Posterior vena cava (tissue), 2 donors: ENCODE data around the gene DNAH10. TPM values are rescaled to one million over a fixed set of nuclear protein-coding genes. Genes with fewer than 3 reads are reported as not detected.
A peak's percentile ranks its signal among the peaks of the same experiment; 100 is the strongest.

ENCODE experiments used
- DNase-seq: peaks from one replicate; pipeline ENCODE4 v3.0.0-alpha.2; 2020; ENCODE audit warnings: low spot score
- intact Hi-C, 2 donors: fragments of 100-400 bp; cut with DNase I; formaldehyde crosslinking; loops; one replicate each; pipeline versions ENCODE4 v1.14.1 to v1.14.2; 2022 to 2023
- total RNA-seq, 2 donors: library from RNA; stranded (reverse); fragmentation: NEBNext Ultra II Directional; extraction: Animal tissue kit (Norgen Biotek cat#: 25700); gene quantifications; one replicate each; pipeline ENCODE4 v1.2.1, GENCODE V29; 2021
- donor health status: DM: yes; HTN: yes; CAD: no.
- donor health status: DM: yes; HTN: yes; CAD: no.

Gene DNAH10
- total RNA-seq, 2 donors from 2014 or later: not detected

DNA sequence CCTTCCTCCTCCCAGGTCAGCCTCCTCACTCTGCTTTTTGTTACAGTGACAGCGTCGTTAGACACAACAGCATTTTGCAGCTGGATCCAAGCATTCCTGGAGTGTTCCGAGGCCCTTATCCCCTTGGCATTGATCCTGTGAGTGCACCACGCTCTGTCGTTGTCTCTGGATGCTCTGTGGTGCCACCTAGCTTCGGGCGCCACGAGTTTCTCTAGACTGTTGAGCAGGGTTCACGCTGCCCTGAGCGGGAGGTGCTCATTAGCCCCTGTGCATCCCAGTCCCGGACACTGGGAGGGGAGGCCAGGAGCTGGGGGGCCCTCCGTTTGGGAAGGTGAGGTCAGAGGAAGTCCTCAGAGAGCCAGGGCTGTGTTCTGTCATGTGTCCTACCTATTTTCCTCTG, 17.3 kb upstream of the DNAH10 start:
- DNase-seq: no peak
- intact Hi-C loops: no loop called here

DNA sequence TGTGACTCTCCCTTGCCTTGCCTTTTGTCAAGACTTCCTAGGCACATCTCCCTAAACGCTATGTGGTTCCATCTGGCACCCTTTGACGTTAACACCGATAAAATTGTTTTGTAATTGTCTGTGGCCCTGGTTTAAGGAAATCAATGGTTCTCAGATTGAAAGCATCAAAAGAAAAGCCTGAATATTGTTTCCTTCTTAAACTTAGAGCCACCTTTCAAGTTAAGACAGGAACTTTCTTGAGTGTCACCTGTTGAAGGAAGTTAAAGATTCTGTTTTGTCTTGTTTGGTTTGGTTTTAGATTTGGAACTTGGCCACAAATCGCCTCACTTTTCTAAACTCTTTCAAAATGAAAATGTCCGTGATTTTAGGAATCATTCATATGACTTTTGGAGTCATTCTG, 14.8 kb upstream of the DNAH10 start:
- no peak for DNase-seq
- intact Hi-C loops: loop anchor here in 1 of 2 donors (1.0 kb wide), 1 partner anchor 25 kb away; no protein-coding TSS in a partner anchor

DNA sequence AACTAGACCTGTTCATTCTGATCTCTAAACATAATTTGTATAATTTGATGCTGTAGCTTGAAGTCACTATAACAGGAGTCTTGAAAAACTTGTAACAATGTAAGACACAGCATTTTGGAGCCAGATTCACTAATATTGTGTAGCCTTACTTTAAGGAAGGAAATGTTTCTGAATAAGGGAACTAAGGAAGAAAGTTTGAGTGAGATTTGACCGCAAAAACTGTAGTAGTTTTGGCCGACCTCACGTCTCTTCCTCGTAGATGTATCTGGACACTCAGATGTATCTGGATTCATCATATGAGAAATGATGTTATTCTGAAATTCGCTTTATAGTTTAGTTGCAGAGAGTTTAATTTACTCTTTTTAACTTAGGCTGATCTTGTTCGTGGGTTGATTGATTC, 13.9 kb upstream of the DNAH10 start:
- DNase-seq: no peak
- intact Hi-C loops: no loop called here

DNA sequence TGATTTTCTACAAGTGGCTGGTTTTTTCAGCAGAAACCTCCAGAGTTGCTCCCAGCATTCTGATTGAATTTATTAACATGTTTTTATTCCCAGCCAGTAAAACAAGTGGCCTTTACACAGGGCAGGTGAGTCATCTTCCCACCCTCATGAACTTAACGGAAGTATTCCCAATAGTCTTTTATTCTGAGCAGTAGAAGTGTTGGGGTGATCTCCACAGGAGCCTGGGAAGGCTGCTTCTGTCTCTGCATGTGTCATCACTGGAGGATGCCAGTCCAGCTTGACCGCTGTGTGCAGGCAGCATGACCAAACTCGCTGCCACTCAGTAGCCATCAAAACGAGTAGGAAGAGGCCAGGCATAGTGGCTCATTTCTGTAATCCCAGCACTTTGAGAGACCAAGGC, 13.4 kb upstream of the DNAH10 start:
- intact Hi-C loops: no loop called here
- DNase-seq: no peak

DNA sequence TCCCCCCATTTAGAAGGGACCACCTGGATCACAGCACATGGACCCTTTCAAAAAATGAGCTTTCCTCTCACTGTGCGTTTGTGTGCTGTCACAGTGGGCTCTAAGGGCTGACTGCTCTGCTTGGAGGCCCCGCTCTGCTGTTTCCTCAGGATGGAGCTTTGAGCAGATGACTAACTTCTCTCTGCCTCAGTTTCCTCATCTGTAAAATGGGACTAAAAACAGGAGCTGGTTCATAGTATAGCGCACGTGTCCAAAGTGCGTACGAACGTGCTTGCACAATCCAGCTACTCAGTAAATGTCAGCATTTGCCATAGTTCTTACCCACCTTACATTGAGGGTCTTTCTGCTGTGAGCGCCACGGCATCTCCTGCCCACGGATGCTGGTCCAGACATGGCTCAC, 12.7 kb upstream of the DNAH10 start:
- no peak for DNase-seq
- intact Hi-C loops: no loop called here

DNA sequence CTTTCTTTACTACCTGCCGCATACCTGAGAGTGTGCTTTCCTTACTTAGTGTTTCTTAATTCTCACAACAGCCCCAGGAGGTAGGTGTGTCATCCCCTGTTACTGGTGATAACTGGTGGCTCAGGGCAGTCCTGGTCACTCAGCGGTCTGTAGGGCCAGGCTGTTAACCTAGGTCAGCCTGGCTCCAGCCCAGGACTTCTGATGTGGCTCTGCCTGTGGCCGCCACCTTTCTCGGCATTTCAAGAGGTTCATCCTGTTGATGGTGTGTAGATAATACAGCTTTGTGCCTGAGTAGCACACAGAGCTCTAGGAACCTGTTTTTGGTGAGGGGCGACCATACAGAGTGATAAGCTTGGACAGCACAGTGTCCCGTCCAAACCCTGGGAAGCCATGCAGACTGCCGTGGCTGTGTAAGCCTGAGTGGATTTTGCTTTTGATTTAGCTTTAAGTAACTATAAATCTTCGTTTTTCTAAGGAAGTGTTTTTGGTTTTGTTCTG, 11.9 kb upstream of the DNAH10 start:
- intact Hi-C loops: no loop called here
- no peak for DNase-seq

DNA sequence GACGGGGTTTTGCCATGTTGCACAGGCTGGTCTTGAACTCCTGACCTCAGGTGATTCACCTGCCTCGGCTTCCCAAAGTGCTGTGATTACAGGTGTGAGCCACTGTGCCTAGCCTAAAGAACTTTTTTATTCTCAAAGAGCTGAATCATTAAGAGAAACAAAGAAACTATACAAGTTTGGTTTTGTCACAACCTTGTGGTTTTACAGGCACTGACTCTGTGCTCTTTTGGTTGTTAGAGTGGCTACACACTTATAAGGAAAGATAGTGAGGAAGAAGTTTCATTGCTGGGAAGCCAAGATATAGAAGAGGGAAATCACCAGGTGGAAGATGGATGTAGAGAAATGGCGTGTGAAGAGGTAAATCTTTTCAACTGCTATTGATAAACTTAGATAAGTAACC, 10.1 kb upstream of the DNAH10 start:
- no peak for DNase-seq

DNA sequence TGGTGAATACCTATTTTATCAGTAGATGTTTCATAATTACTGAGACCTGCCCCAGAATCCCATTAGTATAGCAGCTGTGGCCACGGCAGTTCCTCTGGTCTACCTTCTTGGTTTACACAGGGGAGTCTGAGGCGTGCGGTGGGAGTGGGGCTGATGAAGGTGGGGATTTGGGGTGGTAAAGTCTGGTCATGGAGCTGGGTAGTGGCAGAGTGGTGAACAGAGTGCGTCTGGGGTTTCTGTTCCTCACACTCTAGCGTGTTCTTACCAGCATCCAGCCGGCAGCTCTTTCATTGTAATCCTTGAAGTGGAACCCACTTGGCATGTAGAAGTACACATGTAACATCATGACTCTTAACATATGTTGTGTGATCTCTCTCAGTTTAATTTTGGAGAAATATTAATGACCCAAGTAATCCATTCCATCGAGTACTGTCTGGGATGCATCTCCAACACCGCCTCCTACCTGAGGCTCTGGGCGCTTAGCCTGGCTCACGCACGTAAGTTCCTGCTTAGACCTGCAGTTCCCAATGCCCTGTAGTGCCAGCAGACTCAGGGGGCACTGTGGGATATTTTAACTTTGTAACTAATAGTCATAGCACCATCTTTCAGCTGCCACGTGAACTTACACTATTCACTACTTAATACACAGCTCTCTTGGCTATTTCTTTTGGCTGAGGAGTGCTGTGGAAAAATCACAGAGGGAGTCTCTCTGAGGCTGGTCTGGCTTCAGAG, 7.9 kb upstream of the DNAH10 start:
- DNase-seq: no peak
- intact Hi-C loops: no loop called here

More for the DNA sequence above, 10.1 kb upstream of the DNAH10 start:
- intact Hi-C loops: no loop called here

DNA sequence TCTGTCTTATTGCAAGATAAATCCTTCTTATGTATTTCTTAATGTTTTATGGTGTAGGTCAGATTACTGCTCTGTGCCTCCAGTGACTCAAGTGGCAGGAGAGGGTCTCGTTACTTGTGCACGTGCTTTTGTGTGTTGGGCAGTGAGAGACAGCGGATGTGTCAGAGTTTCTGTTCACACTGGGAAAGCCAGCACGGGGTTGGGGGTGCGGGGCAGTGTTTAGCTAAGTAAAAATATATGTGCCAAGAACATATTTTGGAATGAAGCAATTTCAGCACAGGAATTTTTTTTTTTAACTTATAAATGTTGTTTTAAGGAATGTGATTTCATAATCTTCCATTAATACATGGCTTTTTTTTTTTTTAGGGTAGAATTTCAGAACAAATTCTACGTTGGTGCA, 4.5 kb upstream of the DNAH10 start:
- intact Hi-C loops: no loop called here
- peak; percentile 87 for DNase-seq

DNA sequence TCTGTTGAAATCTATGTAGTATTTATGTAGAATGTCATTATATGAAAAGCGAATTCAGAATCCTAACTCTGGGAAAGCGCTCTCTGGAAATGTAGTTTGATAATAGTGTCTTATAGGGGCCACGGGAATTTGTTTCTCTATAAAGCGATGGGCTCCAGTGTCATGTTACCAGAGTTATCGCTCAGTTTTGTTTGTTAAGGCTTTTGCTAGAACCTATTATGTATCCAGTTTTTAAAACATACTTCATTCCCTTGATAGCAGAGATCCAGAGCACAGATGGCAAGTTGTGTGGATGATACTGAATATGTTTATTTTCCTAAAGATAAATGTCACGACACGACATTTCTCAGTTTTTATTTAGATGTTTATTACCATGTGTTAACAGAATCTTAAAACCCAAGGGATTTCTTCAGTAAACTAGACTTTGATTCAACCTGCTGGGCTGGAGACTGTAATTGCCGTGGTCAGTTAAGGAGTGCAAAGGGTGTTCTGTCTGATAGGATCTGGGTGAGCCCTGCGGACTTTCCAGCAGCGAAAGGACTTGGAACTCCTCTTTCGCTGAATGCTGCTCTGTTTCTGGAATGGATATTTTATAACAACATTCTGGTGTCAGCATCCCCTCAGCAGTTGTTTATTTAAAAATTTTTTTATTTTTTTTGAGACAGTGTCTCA, 1.7 kb upstream of the DNAH10 start:
- intact Hi-C loops: no loop called here
- DNase-seq: no peak

DNA sequence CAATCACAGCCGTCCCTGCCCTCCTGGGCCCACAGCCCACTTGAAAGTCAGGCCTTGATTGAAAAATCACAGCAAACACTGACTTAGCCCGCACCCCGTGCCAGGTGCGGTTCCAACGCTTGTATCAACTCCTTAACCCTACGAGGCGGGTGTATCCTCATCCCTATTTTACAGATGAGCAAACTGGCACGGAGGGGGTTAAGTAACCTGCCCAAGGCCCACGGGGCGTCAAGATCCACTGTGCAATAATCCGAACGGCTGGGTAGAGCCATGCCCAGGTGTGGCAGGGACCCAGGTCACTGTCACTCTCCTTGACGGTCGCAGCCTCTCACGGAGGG, 583 bp downstream of the DNAH10 start:
- DNase-seq: no peak

DNA sequence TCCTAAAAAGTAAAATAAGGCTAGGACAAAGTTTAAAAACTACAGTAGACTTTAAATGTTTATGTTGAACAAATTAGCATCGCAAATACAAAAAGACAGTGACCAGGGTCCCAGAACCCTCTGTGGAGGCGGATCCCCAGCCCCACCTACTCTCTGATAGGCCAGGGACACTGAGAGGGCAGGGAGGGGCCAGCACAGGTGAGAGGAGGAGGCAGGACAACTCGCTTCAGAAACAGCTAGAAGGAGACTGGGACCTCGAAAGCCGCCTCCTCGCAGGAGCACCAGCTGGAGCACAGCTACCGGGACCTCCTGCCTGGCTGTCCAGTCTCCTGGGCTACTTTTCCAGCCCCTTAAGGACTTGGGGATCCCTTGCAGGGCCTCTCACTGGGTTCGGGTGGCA, 992 bp downstream of the DNAH10 start:
- DNase-seq: no peak

More for the DNA sequence above, 583 bp downstream of the DNAH10 start:
- intact Hi-C loops: no loop called here

DNA sequence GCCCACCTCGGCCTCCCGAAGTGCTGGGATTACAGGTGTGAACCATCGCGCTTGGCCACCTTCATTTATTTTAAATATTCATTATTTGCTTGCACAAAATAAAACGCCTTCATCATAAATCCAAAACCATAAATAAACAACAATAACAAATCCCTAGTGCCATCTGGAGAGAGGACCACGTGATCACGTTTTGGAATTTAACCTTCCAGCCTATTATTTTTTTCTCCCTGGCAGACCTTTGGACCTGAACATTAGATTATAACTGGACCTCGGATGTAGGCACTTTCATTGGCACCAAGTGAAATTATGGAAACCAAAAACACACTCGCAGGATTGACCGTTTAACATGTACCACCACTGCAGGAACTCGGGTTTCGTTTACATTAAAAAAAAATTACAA, 2.0 kb downstream of the DNAH10 start:
- no peak for DNase-seq
- intact Hi-C loops: no loop called here

More for the DNA sequence above, 992 bp downstream of the DNAH10 start:
- intact Hi-C loops: no loop called here

DNA sequence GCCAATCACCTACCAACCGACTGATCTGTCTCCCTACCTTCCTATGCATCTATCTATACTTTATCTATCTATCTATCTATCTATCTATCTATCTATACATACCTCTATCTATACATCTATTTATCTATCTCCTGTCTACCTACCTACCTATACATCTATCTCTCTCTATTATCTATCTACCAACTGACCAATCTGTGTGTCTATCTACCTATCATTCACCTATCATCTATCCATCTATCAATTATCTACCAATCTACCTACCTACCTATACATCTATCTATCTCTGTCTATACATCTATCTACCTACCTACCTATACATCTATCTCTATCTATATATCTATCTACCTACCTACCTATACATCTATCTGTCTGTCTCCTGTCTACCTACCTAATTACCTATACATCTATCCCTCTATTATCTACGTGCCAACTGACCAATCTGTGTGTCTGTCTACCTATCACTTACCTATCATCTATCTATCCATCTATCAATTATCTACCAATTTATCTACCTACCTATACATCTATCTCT, 3.5 kb downstream of the DNAH10 start:
- no peak for DNase-seq
- intact Hi-C loops: no loop called here

DNA sequence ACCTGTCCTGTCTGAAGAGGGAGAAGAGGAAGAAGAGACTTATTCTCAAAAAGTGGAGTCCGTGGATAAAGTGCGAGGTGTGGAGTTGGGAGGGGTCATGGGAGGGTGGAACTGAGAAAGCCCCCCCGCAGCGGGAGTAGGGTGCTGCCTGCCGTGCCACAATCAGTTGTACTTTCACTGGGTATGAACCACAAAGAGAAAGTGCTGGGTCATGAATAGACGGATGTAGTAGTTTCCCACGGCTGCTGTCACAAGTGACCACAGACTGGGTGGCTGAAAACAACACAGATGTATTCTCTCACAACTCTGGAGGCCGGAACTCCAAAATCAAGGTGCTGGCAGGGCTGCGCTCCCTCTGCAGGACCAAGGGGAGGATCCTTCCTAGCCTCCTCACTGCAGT, 5.5 kb downstream of the DNAH10 start:
- no peak for DNase-seq
- intact Hi-C loops: no loop called here

DNA sequence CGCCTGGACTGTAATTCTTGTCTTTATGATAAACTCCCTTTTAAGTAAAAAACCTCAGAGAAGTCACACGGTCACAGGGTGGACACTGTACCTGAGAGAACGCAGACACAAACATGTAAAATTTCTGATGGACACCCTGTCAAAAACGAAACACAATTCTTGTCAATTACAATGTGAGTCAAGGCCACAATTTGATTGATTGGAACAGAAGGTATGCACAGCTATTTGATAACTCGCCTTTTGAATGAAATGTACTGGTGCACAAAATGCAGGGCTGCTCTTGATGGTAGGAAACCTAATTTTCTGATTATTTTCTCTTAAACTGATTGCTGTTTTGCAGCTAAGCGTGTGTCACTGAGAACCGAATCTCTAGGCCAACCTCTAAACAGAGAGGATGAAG, 9.2 kb downstream of the DNAH10 start:
- intact Hi-C loops: no loop called here
- DNase-seq: no peak

DNA sequence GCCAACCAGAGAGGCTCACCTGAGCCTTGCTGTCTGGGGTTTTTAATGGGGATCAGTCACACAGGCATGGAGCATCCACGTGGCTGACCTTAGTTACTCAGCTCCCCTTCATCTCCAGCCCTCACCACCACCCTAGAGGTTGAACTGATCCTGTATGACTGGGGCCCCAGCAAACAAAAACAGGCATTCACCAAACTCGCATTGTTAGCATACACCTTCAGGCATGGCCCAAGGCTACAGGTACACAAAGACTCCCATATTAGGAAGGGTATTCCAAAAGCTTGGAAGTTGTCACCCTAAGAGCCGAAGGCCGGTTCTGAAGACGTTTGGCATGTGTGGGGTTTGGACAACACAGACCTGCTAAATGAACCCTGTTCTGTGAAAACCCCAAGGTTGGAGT, 10.0 kb downstream of the DNAH10 start:
- no peak for DNase-seq
- intact Hi-C loops: no loop called here

DNA sequence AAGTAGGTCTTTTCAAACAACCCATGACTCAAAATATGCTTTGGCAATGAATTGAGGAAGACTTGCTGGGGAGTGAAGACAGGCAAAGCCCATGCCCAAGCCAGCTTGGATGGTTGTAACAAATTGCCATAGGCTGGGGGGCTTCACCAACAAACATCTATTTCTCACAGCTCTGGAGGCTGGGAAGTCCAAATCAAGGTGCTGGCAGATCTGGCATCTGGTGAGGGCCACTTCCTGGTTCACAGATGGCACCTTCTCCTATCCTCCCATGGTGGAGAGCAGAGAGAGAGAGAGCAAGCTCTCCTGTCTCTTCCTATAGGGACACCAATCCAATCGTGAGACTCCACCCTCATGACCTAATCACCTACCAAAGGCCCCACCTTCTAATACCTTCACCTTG, 11.3 kb downstream of the DNAH10 start:
- intact Hi-C loops: no loop called here
- DNase-seq: no peak

DNA sequence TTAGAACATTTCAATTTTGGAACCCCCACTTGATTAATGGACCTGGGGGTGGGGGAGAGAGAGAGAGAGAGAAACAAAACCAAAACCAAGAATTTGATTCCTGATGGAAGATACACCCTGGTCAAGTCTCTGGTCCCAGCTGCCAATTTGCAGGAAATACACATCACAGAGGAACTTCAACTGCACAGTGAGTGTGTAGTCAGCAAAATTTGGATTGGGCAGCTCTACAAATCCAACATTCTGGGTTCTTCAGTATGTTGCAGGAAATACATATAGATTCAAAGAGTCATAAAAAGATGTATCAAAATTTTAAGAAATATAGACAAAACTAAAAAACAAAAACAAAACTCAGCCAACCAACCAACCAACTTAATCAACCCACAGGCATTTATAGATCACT, 17.4 kb downstream of the DNAH10 start:
- intact Hi-C loops: no loop called here
- no peak for DNase-seq

DNA sequence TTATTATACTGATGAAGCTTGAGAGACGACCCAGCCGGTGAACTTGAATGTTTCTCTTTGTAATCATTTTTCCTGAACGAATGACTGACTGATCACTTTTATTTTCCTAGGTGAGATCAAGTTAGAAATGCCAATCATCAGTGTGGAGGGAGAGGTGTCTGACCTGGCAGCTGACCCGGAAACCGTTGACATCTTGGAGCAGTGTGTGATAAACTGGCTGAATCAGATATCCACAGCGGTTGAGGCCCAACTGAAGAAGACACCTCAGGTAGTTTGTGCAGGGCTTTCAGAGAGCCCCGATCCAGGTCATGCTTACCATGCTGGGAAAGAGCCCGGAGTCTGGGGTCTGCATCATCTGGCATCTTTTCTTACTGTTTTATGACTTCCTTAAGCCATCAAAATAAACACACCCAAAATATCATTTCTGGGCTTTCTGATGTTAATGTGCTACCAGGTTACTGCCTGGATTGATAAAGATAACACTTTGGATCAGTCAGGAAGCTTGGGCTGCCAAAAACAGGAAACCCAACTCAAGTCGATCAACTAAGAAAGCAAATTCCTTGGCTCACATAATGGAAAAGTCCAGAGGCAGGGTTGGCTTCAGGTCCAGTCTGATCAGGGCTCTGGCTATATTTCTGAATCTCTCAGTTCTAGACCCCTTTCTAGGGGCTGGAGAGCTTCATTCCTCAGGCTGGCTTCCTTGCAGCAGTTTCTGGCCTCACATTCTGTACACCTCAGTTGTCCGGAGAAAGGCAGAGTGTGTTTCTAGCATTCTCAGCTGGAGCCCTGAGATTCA, 21.1 kb downstream of the DNAH10 start:
- intact Hi-C loops: no loop called here
- DNase-seq: no peak
